B cell (primary cell): ENCODE data around the gene FITM1.

ENCODE experiments used
- CTCF ChIP-seq: fragments of 200-600 bp; IDR thresholded peaks from one replicate; pipeline ENCODE4 v1.8.0; 2022; ENCODE audit warnings: antibody characterized with exemption, mild to moderate bottlenecking
- EZH2 ChIP-seq: IDR thresholded peaks from 2 replicates; pipeline ENCODE4 v1.6.1; 2012; ENCODE audit warnings: borderline replicate concordance, low read depth, mild to moderate bottlenecking, moderate library complexity, low read length; ENCODE audit not compliant: insufficient read depth, poor library complexity, severe bottlenecking

- TF ChIP-seq CTCF (no peak), EZH2 (no peak)
These were observed 40.6 kb upstream of the FITM1 start for GRCh38 chr14:24089890-24090289.
